CD4-positive, alpha-beta memory T cell (primary cell): ENCODE results near the gene RB1. TPM values are rescaled to one million over a fixed set of nuclear protein-coding genes. Genes with fewer than 3 reads are reported as not detected.

Experiments used
- CTCF ChIA-PET: fragments of 350-600 bp; sonication (Branson Sonifier 250); formaldehyde crosslinking; loops from one replicate; lab custom pipeline; 2021; ENCODE audit warnings: inconsistent platforms; ENCODE audit not compliant: partially characterized antibody; lab: Charles Lee
- POLR2A ChIA-PET: fragments of 350-600 bp; sonication (Branson Sonifier 250); formaldehyde crosslinking; loops from one replicate; lab custom pipeline; 2021; ENCODE audit not compliant: partially characterized antibody; lab: Charles Lee
- DNase-seq, 5 donors: peaks; one replicate each; pipeline versions ENCODE4 v3.0.0 to v3.0.0-alpha.2; 2020 to 2022; ENCODE audit warnings: mixed read lengths in 1 of 5
- H3K27ac ChIP-seq: one replicate; pipeline ENCODE4 v1.7.0; 2013; ENCODE audit warnings: low read depth, low read length
- H3K27me3 ChIP-seq: 2 replicates; pipeline ENCODE4 v1.7.0; 2013; ENCODE audit warnings: mild to moderate bottlenecking, low read length, moderate library complexity; ENCODE audit not compliant: insufficient read depth
- H3K36me3 ChIP-seq: 2 replicates; pipeline ENCODE4 v1.7.0; 2013; ENCODE audit warnings: mild to moderate bottlenecking, low read length, moderate library complexity; ENCODE audit not compliant: insufficient read depth
- H3K4me1 ChIP-seq: 2 replicates; pipeline ENCODE4 v1.7.0; 2013; ENCODE audit warnings: mild to moderate bottlenecking, low read length, moderate library complexity; ENCODE audit not compliant: insufficient read depth
- H3K4me3 ChIP-seq, 2 donors: one replicate each; pipeline ENCODE4 v1.7.0; 2013; ENCODE audit warnings: low read length in 2 of 2, mild to moderate bottlenecking in 1 of 2
- H3K9me3 ChIP-seq, 2 donors: one replicate each; pipeline ENCODE4 v1.7.0; 2013; ENCODE audit warnings: low read length in 2 of 2, control low read depth in 1 of 2; ENCODE audit not compliant: control insufficient read depth in 1 of 2
- H3K27ac Mint-ChIP-seq, 7 donors: one replicate each; pipeline ENCODE4 v1.8.0; 2020 to 2021; ENCODE audit warnings: mixed read lengths in 7 of 7, mild to moderate bottlenecking in 6 of 7, inconsistent platforms in 3 of 7, moderate library complexity in 3 of 7
- H3K27me3 Mint-ChIP-seq, 2 donors: one replicate each; pipeline ENCODE4 v1.8.0; 2020 to 2021; ENCODE audit warnings: mixed read lengths in 2 of 2
- H3K36me3 Mint-ChIP-seq, 2 donors: one replicate each; pipeline ENCODE4 v1.8.0; 2020 to 2021; ENCODE audit warnings: mixed read lengths in 2 of 2, inconsistent platforms in 1 of 2, mild to moderate bottlenecking in 1 of 2
- H3K4me1 Mint-ChIP-seq, 4 donors: one replicate each; pipeline ENCODE4 v1.8.0; 2020 to 2021; ENCODE audit warnings: mixed read lengths in 4 of 4, mild to moderate bottlenecking in 1 of 4
- H3K4me3 Mint-ChIP-seq, 8 donors: one replicate each; pipeline ENCODE4 v1.8.0; 2020 to 2021; ENCODE audit warnings: mixed read lengths in 8 of 8, mild to moderate bottlenecking in 7 of 8, moderate library complexity in 6 of 8, inconsistent platforms in 3 of 8
- H3K9me3 Mint-ChIP-seq, 8 donors: one replicate each; pipeline ENCODE4 v1.8.0; 2020 to 2021; ENCODE audit warnings: mixed read lengths in 8 of 8, mild to moderate bottlenecking in 5 of 8, inconsistent platforms in 3 of 8, moderate library complexity in 1 of 8
- intact Hi-C: fragments of 100-400 bp; cut with micrococcal nuclease; formaldehyde crosslinking; loops from one replicate; pipeline ENCODE4 v1.15.1; 2023
- polyA plus RNA-seq, 2 donors: library from polyadenylated mRNA; unstranded; fragments of 300-500 nt; fragmentation: Illumina TruSeq; gene quantifications; one replicate each; pipeline ENCODE4 v1.2.3, GENCODE V29; 2021
- total RNA-seq, 2 experiments: library from RNA; stranded (reverse); gene quantifications; one replicate each; pipeline ENCODE4 v1.2.3, GENCODE V29; 2021

The RB1 gene
- total and polyA plus RNA-seq, 4 experiments from 2014 or later, result 14.9 to 26.0 (median 20.1) TPM

DNA sequence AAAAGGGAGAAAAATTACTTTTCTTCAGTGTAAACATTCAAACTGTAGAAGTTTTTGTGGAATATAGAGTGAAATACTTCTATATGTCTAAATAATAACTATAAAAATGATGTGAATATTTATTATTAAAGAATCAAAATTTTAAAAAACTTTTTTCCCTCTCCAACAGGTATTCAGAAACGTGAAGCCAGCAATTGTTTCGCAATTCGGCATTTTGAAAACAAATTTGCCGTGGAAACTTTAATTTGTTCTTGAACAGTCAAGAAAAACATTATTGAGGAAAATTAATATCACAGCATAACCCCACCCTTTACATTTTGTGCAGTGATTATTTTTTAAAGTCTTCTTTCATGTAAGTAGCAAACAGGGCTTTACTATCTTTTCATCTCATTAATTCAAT, 42.6 kb upstream of the RB1 start:
- peaks cover 47% of the 10 kb centered on the region for H3K36me3 ChIP-seq

DNA sequence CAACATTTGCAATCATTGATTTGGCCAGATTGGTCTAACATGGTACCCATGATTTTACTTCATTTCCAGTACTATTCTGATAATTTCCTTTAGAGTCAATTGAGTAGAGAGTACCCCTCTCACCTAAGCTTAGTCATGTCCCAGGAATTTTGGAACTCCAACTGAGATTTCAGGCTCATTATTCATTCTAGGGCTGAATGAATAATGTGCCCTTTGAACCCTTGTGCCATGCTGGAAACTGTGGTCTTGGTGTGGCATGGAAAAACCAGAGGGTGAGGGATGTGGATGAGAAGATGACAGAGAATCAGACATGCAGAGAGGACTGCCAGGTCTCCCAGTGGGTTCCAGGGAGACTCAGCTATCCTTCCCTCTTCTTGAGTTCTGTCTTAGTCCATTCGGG, 40.4 kb upstream of the RB1 start:
- ChIA-PET POLR2A (interaction anchor here (0.6 to 1.7 kb wide), 5 partner anchors 9 to 136 kb away, joined by 3 to 5 read pairs (median 3); no protein-coding TSS in a partner anchor), CTCF (interaction anchor here (1.4 to 1.8 kb wide), 2 partner anchors 13 to 136 kb away, joined by 3 to 8 read pairs; no protein-coding TSS in a partner anchor)
- Mint-ChIP-seq H3K4me3 (no peak overlapping the region), H3K36me3 (peaks cover 71 to 77% of the 10 kb centered on the region in 2 donors), H3K27me3 (no peaks in the 10 kb centered on the region), H3K9me3 (no peaks in the 10 kb centered on the region), H3K27ac (peak overlapping the region in 4 of 7 donors; percentile 4 to 86 (median 52)), H3K4me1 (peaks cover 36 to 74% (median 52%) of the 10 kb centered on the region in 4 donors)
- Histone ChIP-seq H3K27me3 (no peaks in the 10 kb centered on the region), H3K27ac (no peak overlapping the region), H3K9me3 (no peaks in the 10 kb centered on the region), H3K4me3 (no peak overlapping the region), H3K4me1 (peaks cover 33% of the 10 kb centered on the region), H3K36me3 (peaks cover 33% of the 10 kb centered on the region)
- no peak for DNase-seq
- intact Hi-C loops, result no loop called here

More for the DNA sequence above, 42.6 kb upstream of the RB1 start:
- H3K27ac Mint-ChIP-seq, result peak overlapping the region in 1 of 7 donors; percentile 61
- intact Hi-C loops, result no loop called here
- no peaks in the 10 kb centered on the region for H3K27me3 Mint-ChIP-seq
- H3K4me1 Mint-ChIP-seq, result peaks cover 39 to 80% (median 52%) of the 10 kb centered on the region in 4 donors
- ChIA-PET CTCF (no interaction called here), POLR2A (no interaction called here)
- H3K36me3 Mint-ChIP-seq, result peaks cover 75 to 85% of the 10 kb centered on the region in 2 donors
- no peak for DNase-seq
- Histone ChIP-seq H3K27me3 (no peaks in the 10 kb centered on the region), H3K9me3 (no peaks in the 10 kb centered on the region), H3K4me3 (no peak overlapping the region), H3K27ac (no peak overlapping the region), H3K4me1 (peaks cover 33% of the 10 kb centered on the region)
- no peaks in the 10 kb centered on the region for H3K9me3 Mint-ChIP-seq
- no peak overlapping the region for H3K4me3 Mint-ChIP-seq

DNA sequence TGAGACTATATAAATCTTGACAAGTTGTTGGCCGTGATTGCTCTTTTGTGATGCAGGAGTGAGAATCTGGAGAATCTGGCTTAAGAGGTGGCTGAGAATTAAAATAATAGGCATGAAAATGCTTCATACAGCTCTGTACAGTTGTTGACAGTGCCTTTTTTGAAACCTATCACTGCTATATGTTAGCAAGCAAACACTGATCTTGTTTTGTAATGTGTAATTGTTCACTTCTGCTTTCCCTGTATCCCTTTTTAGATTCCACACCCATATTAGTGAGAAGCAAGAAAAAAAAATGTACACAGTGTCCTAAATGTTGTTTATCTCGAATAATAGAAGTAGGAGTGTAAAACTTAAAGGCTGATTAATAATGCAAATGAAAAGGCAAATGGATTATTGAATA, 39.5 kb upstream of the RB1 start:
- peaks cover 33% of the 10 kb centered on the region for H3K4me1 ChIP-seq
- peak overlapping the region in 6 of 7 donors; percentile 19 to 87 (median 45) for H3K27ac Mint-ChIP-seq
- no peak overlapping the region for H3K27ac ChIP-seq
- no peaks in the 10 kb centered on the region for H3K27me3 ChIP-seq
- ChIA-PET CTCF (interaction anchor here (1.3 to 1.8 kb wide), 3 partner anchors 13 to 170 kb away, joined by 3 to 8 read pairs (median 3); partner anchors contain the start of gene MED4), POLR2A (interaction anchor here (0.8 to 1.7 kb wide), 4 partner anchors 8 to 137 kb away, joined by 3 to 5 read pairs (median 3); no protein-coding TSS in a partner anchor)
- H3K36me3 ChIP-seq, result peaks cover 26% of the 10 kb centered on the region
- no peaks in the 10 kb centered on the region for H3K9me3 ChIP-seq
- H3K4me1 Mint-ChIP-seq, result peaks cover 38 to 69% (median 51%) of the 10 kb centered on the region in 4 donors
- H3K9me3 Mint-ChIP-seq, result no peaks in the 10 kb centered on the region
- no peaks in the 10 kb centered on the region for H3K27me3 Mint-ChIP-seq
- intact Hi-C loops, result no loop called here
- H3K4me3 ChIP-seq, result no peak overlapping the region
- DNase-seq, result no peak
- H3K36me3 Mint-ChIP-seq, result peaks cover 68 to 72% of the 10 kb centered on the region in 2 donors
- peak overlapping the region in 2 of 8 donors; percentile 4 to 11 for H3K4me3 Mint-ChIP-seq

DNA sequence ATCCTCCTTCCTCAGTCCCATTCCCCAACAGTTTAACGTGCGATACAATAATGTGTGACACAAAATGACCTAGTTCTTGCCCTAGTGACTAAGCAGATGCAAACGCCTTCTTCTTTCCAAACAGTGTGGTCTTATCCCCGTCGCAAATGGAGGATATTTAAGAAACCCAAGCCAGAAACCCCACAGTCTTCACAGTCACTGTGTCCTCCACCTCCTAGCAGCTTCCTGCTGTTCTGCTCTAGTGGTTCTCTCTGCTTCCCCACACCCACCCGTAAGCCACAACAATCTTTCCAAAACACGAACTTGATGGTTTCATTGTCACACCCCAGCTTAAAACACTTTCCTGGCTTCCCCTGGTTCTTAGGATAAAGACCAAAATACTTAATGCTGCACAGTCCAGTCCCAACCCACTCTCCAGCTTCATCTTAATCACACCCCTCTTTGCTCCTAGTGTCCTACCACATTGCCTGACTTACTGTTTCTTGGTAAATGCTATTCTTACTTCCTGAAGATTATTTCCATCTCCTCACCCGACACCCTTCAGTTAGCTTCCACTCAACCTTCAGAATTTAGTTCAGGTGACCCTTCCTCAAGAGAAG, 38.2 kb upstream of the RB1 start:
- Histone ChIP-seq H3K36me3 (peaks cover 19% of the 10 kb centered on the region), H3K27ac (no peak overlapping the region), H3K4me1 (peaks cover 33% of the 10 kb centered on the region), H3K4me3 (no peak overlapping the region), H3K27me3 (no peaks in the 10 kb centered on the region), H3K9me3 (no peaks in the 10 kb centered on the region)
- peak in 1 of 5 donors; percentile 6 for DNase-seq
- H3K9me3 Mint-ChIP-seq, result no peaks in the 10 kb centered on the region
- H3K4me1 Mint-ChIP-seq, result peaks cover 38 to 62% (median 45%) of the 10 kb centered on the region in 4 donors
- peak overlapping the region in 5 of 8 donors; percentile 11 to 61 (median 47) for H3K4me3 Mint-ChIP-seq
- intact Hi-C loops, result loop anchor here (5.0 kb wide), 1 partner anchor 37 kb away; the partner anchor contains the start of gene RB1
- ChIA-PET POLR2A (interaction anchor here (0.9 to 1.7 kb wide), 6 partner anchors 8 to 139 kb away, joined by 3 to 6 read pairs (median 4); partner anchors contain the start of gene ITM2B), CTCF (interaction anchor here (1.3 to 1.8 kb wide), 3 partner anchors 30 to 171 kb away, joined by 3 to 8 read pairs (median 6); partner anchors contain the start of gene MED4)
- peaks cover 68 to 71% of the 10 kb centered on the region in 2 donors for H3K36me3 Mint-ChIP-seq
- peak overlapping the region; percentile 25 to 89 (median 81) for H3K27ac Mint-ChIP-seq
- no peaks in the 10 kb centered on the region for H3K27me3 Mint-ChIP-seq

DNA sequence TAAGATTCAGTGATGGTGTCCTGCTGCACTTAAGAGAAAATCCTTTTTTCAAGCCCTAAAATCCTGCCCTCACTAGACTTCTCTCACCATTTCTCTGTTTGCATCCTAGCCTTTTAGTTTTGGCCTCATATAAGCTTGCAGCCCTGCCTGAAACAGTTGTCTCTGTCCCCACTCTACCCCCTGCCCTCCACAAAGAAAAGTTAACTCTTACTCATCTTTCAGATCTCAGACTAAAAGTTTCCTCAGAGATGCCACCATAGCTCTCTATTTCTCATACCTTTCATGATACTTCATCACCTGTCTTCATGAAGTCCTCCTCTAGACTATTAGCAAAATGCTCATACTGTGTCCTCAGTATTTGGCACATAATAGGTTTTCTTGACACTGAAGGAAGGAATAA, 37.4 kb upstream of the RB1 start:
- DNase-seq, result no peak
- Histone ChIP-seq H3K27ac (no peak overlapping the region), H3K36me3 (peaks cover 15% of the 10 kb centered on the region), H3K4me1 (peaks cover 33% of the 10 kb centered on the region), H3K4me3 (no peak overlapping the region), H3K27me3 (no peaks in the 10 kb centered on the region), H3K9me3 (no peaks in the 10 kb centered on the region)
- no peaks in the 10 kb centered on the region for H3K27me3 Mint-ChIP-seq
- peaks cover 61 to 64% of the 10 kb centered on the region in 2 donors for H3K36me3 Mint-ChIP-seq
- H3K4me1 Mint-ChIP-seq, result peaks cover 34 to 56% (median 41%) of the 10 kb centered on the region in 4 donors
- peak overlapping the region; percentile 20 to 84 (median 75) for H3K27ac Mint-ChIP-seq
- H3K4me3 Mint-ChIP-seq, result peak overlapping the region in 1 of 8 donors; percentile 22
- ChIA-PET CTCF (interaction anchor here (1.6 to 2.0 kb wide), 3 partner anchors 31 to 139 kb away, joined by 4 to 8 read pairs (median 6); no protein-coding TSS in a partner anchor), POLR2A (interaction anchor here (0.7 to 1.7 kb wide), 4 partner anchors 9 to 172 kb away, joined by 3 to 6 read pairs (median 4); partner anchors contain the start of gene ITM2B)
- intact Hi-C loops, result loop anchor here (5.0 kb wide), 1 partner anchor 36 kb away; the partner anchor contains the start of gene RB1
- H3K9me3 Mint-ChIP-seq, result no peaks in the 10 kb centered on the region

DNA sequence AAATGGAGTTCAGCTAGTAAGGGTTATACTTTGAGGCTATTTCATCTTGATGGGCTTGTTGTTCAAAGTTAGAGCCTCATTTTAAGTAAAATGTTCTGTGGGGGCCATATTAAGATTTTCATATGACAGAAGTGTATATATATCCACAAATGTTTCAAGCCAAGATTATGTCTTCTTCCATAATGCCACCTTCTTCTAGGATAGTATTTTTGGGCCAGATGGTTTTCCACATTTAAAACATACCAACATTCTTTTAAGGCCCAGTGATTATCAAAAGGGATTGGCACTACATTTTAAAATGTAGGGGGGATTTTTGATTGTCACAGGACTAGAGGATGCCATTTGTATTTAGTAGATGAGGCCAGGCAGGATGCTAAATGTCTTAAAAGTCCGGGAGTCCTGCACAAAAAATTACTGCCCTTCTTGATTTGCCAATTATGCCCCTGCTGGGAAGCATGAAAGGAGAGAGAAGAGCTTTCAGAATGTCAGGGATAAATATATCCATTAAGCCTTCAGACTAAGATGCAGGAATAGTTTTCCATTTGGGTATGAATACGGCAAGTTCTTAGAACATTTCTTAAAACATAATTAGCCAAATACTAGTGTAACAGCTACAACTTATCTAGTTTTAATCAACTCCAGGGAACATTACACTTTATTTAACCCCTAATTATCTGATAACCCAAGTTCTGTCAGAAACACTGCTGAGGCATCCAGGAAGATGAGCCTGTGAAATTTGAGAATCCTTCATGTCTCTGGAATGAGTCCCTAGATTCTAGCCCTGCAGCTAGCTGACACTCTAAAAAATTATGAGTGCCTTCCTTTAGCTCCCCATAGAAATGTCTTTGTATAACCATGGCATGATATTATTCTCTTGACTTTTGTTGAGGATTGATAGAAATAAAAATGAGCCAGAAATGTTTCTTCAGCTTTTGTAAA, 36.6 kb upstream of the RB1 start:
- H3K4me1 Mint-ChIP-seq, result peaks cover 33 to 56% (median 41%) of the 10 kb centered on the region in 4 donors
- H3K4me1 ChIP-seq, result peaks cover 33% of the 10 kb centered on the region
- no peak overlapping the region for H3K4me3 Mint-ChIP-seq
- peaks cover 15% of the 10 kb centered on the region for H3K36me3 ChIP-seq
- H3K27ac Mint-ChIP-seq, result peak overlapping the region in 6 of 7 donors; percentile 2 to 79 (median 29)
- H3K9me3 Mint-ChIP-seq, result no peaks in the 10 kb centered on the region
- no peaks in the 10 kb centered on the region for H3K27me3 ChIP-seq
- H3K9me3 ChIP-seq, result no peaks in the 10 kb centered on the region
- DNase-seq, result no peak
- H3K27ac ChIP-seq, result no peak overlapping the region
- no peaks in the 10 kb centered on the region for H3K27me3 Mint-ChIP-seq
- intact Hi-C loops, result loop anchor here (5.0 kb wide), 1 partner anchor 35 kb away; the partner anchor contains the start of gene RB1
- ChIA-PET CTCF (interaction anchor here (2.0 kb wide), 1 partner anchor 139 kb away, joined by 4 read pairs; no protein-coding TSS in a partner anchor), POLR2A (interaction anchor here (0.7 to 1.7 kb wide), 4 partner anchors 10 to 172 kb away, joined by 3 to 6 read pairs (median 4); no protein-coding TSS in a partner anchor)
- H3K4me3 ChIP-seq, result no peak overlapping the region
- peaks cover 58 to 63% of the 10 kb centered on the region in 2 donors for H3K36me3 Mint-ChIP-seq
